Esophagus muscularis mucosa (tissue), 4 donors: Measurements from ENCODE around the gene RBM11. TPM values are rescaled to one million over a fixed set of nuclear protein-coding genes. Genes with fewer than 3 reads are reported as not detected.
A peak's percentile ranks its signal among the peaks of the same experiment; 100 is the strongest.

ENCODE experiments used
- DNase-seq: peaks from one replicate; pipeline ENCODE4 v3.0.0-alpha.2; 2017; ENCODE audit errors: extremely low spot score
- H3K27ac ChIP-seq, 4 donors: fragments of 200-600 bp; sonication (generic); replicated peaks in 1 of 4; 1 replicate in 3 of 4; 2 replicates in 1 of 4; pipeline ENCODE4 v1.5.1; 2016 to 2019; ENCODE audit warnings: mild to moderate bottlenecking in 1 of 4
- H3K27me3 ChIP-seq, 4 donors: fragments of 200-600 bp; sonication (generic); one replicate each; pipeline versions ENCODE4 v1.5.1 to v1.6.0; 2016 to 2019
- H3K36me3 ChIP-seq, 4 donors: fragments of 200-600 bp; sonication (generic); one replicate each; pipeline ENCODE4 v1.5.1; 2016 to 2019
- H3K4me1 ChIP-seq, 4 donors: fragments of 200-600 bp; sonication (generic); one replicate each; pipeline ENCODE4 v1.5.1; 2016 to 2019
- H3K4me3 ChIP-seq, 4 donors: fragments of 200-600 bp; sonication (generic); 1 replicate in 2 of 4; 2 replicates in 2 of 4; pipeline ENCODE4 v1.5.1; 2016 to 2019; ENCODE audit warnings: mild to moderate bottlenecking in 4 of 4, moderate library complexity in 1 of 4
- H3K9me3 ChIP-seq, 4 donors: fragments of 200-600 bp; sonication (generic); 1 replicate in 3 of 4; 2 replicates in 1 of 4; pipeline ENCODE4 v1.5.1; 2016 to 2019
- EP300 ChIP-seq: sonication (generic); formaldehyde crosslinking; IDR thresholded peaks from one replicate; pipeline ENCODE4 v1.6.1; 2017; ENCODE audit warnings: antibody characterized with exemption
- POLR2A ChIP-seq: fragments of 450-650 bp; IDR thresholded peaks from one replicate; pipeline ENCODE4 v1.6.1; 2017; ENCODE audit warnings: antibody characterized with exemption, moderate library complexity, mild to moderate bottlenecking, low read depth
- POLR2AphosphoS5 ChIP-seq, 2 donors: sonication (generic); formaldehyde crosslinking; IDR thresholded peaks; one replicate each; pipeline ENCODE4 v1.6.1; 2017; ENCODE audit warnings: antibody characterized with exemption in 2 of 2
- WGBS: methylation state at CpG from one replicate; pipeline ENCODE4 v1.1.5; 2018; 5-methylcytosine and 5-hydroxymethylcytosine counted together
- intact Hi-C: fragments of 100-400 bp; cut with DNase I; formaldehyde crosslinking; loops from one replicate; pipeline ENCODE4 v1.15.1; 2023
- total RNA-seq, 4 donors: library from RNA; depleted of rRNA; stranded (reverse); fragments of >200 nt; gene quantifications; one replicate each; pipeline versions ENCODE4 v1.1.0 to v1.2.1, GENCODE V29; 2016
- TF ChIP-seq, protein P1 (sequence below), 3 experiments: fragments of 200-600 bp in 2 of 3; fragments of 450-650 bp in 1 of 3; sonication (generic) in 2 of 3; IDR thresholded peaks; one replicate each; pipeline ENCODE4 v1.5.1; 2017 to 2019; ENCODE audit warnings: antibody characterized with exemption in 3 of 3, mild to moderate bottlenecking in 2 of 3, moderate library complexity in 1 of 3

Gene RBM11
- total RNA-seq, 4 donors from 2014 or later: 0.29 to 1.6 (median 0.62) TPM

DNA sequence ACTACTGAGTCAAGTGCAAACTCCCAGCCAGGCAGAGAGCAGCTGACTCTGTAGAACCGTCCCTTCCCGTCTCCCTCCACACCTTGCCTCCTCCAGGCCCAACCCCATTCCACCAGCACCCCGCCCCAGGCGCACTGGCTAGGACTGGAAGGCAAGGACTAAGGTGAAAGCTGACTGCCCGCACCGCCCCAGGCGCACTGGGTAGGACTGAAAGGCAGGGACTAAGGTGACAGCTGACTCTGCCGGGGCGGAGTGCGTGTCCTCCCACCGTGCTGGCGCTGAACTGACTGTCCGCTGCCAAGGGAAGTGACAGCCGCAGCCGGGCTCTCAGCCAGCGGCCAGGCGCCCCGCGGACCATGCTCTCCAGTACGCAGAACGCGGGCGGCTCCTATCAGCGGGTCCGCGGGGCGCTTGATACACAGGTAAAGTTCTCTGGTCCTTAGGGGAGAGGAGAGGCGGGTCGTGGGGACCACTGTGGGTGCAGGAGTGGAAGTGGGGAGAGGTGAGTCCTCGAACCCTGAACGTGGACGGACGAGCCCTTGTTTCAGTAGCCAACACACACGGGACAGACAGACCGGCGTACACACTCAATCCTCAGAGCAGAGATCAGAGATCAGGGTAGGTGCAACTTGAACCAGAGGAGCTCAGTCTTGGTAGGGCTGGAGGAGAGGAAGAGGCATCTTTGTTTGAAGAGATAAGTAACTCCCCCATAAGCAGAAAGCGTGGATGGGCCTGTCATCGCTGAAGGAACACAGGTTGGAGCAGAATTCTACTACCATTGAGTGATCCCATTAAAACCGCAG is 58.0 kb downstream of the RBM11 start:
- no peaks in the 10 kb centered on the region for H3K9me3 ChIP-seq
- intact Hi-C loops: no loop called here
- H3K27ac ChIP-seq: no peak overlapping the region
- H3K27me3 ChIP-seq: peaks cover 0 to 16% (median 0%) of the 10 kb centered on the region in 4 donors
- no peak for TF ChIP-seq EP300
- no peak for TF ChIP-seq POLR2AphosphoS5 (IDR thresholded peaks at IDR 0.05)
- no peak for TF ChIP-seq POLR2A
- TF ChIP-seq, protein P1, sequence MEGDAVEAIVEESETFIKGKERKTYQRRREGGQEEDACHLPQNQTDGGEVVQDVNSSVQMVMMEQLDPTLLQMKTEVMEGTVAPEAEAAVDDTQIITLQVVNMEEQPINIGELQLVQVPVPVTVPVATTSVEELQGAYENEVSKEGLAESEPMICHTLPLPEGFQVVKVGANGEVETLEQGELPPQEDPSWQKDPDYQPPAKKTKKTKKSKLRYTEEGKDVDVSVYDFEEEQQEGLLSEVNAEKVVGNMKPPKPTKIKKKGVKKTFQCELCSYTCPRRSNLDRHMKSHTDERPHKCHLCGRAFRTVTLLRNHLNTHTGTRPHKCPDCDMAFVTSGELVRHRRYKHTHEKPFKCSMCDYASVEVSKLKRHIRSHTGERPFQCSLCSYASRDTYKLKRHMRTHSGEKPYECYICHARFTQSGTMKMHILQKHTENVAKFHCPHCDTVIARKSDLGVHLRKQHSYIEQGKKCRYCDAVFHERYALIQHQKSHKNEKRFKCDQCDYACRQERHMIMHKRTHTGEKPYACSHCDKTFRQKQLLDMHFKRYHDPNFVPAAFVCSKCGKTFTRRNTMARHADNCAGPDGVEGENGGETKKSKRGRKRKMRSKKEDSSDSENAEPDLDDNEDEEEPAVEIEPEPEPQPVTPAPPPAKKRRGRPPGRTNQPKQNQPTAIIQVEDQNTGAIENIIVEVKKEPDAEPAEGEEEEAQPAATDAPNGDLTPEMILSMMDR (IDR thresholded peaks at IDR 0.05): no peak
- no peaks in the 10 kb centered on the region for H3K36me3 ChIP-seq
- peaks cover 0 to 7% (median 4%) of the 10 kb centered on the region in 4 donors for H3K4me1 ChIP-seq
- 31% methylated on average over 24 of the region's 39 CpGs for WGBS
- H3K4me3 ChIP-seq: peak overlapping the region in 3 of 4 donors; percentile 17 to 36 (median 24)
- DNase-seq: no peak

DNA sequence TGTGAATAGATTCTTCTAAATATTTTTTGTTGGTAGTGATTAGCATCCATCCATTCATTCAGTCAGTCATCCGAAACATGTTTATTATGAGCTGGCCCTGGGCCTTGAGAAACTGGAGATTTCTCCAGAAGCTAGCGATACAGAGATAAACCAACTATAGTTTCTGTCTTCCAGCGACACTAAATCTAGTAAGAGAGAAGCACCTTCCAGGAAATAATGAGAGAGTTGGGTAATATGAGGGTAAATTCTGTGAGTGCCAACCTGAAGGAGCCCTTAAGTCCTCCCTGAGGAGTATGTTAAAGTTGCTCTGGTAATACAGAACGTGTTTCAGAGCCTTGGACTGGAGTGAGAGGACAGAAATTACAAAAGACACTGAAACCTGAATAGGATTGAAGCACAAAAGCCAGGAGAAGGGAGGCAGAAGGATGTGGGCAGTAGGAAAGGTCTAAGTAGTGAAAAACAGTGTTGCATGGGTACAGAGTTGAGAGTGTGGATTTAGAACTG is 59.8 kb downstream of the RBM11 start:
- TF ChIP-seq EP300 (no peak), POLR2AphosphoS5 (IDR thresholded peaks at IDR 0.05) (no peak), POLR2A (no peak)
- TF ChIP-seq, protein P1 (IDR thresholded peaks at IDR 0.05): no peak
- no peak for DNase-seq
- no peak overlapping the region for H3K4me3 ChIP-seq
- intact Hi-C loops: no loop called here
- peaks cover 0 to 16% (median 0%) of the 10 kb centered on the region in 4 donors for H3K27me3 ChIP-seq
- H3K27ac ChIP-seq: no peak overlapping the region
- H3K4me1 ChIP-seq: peaks cover 0 to 7% (median 4%) of the 10 kb centered on the region in 4 donors
- H3K9me3 ChIP-seq: no peaks in the 10 kb centered on the region
- 74% methylated on average over 4 of the region's 4 CpGs for WGBS
- H3K36me3 ChIP-seq: no peaks in the 10 kb centered on the region

Other genes starting within 250 kb of the RBM11 start
- not detected for gene LIPI, start 5.2 kb upstream of the RBM11 start, total RNA-seq
- 10 to 100 TPM; 14.4 to 18.7 (median 15.4) TPM for gene HSPA13, start 167.0 kb downstream of the RBM11 start, total RNA-seq